Effector CD4-positive, alpha-beta T cell (primary cell): Measurements from ENCODE around the gene KRTAP10-11.
"Not testable (repeated sequence)": the region's sequence is repeated elsewhere in the genome, so short reads cannot be mapped to it uniquely, and the experiment has no call there.

Source experiments
- DNase-seq: peaks from one replicate; pipeline ENCODE4 v3.0.0-alpha.2; 2020

KRTAP10-11 gene

DNA sequence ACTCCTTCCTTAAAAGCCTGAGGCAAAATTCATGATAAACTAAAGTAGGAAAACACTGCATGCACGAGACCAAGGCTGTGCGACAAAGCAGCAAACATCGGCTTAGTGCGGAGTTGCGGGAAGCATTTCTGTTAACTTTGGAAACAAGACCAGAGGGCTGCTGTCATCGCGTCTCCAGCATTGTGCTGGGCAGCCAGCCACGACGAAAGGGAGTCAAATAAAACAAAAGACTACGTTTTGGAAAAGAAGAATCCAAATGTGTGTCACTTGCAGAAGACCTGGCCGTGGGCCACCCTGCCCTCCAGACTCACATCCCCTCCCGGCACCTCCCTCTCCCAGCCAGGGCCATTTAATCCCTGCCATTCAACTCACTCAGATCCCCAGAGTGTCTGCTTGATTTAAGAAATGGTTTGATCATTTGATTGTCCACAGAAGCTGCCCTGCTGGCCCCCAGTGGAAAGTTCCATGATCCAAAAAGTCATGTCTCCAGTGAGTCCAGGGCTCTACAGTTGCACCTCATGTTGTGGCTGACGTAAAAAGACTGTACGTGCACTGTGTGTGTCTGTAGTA lies 2.4 kb upstream of the KRTAP10-11 start:
- DNase-seq: no peak

DNA sequence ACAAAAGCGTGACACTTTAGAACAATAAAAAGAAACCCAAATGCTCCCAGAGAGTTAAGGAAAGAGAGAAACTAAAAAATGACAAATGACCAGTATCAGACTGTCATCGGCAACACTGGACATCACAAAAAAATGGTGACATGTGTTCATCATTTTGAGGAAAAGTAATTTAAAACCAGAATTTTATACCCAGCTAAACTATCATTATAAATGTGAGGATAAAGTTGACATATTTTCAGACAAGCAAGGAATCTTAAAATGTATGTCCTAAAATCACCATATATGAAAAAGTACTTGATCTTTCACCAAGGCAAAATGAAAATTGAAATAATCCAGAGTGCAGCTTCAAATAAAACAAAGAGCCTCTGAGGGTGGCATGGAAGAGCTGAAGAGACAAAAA lies 1.3 kb upstream of the KRTAP10-11 start:
- DNase-seq: no peak

- no peak for DNase-seq
Observed at GRCh38 chr21:44647222-44647552, 973 bp downstream of the KRTAP10-11 start.

DNA sequence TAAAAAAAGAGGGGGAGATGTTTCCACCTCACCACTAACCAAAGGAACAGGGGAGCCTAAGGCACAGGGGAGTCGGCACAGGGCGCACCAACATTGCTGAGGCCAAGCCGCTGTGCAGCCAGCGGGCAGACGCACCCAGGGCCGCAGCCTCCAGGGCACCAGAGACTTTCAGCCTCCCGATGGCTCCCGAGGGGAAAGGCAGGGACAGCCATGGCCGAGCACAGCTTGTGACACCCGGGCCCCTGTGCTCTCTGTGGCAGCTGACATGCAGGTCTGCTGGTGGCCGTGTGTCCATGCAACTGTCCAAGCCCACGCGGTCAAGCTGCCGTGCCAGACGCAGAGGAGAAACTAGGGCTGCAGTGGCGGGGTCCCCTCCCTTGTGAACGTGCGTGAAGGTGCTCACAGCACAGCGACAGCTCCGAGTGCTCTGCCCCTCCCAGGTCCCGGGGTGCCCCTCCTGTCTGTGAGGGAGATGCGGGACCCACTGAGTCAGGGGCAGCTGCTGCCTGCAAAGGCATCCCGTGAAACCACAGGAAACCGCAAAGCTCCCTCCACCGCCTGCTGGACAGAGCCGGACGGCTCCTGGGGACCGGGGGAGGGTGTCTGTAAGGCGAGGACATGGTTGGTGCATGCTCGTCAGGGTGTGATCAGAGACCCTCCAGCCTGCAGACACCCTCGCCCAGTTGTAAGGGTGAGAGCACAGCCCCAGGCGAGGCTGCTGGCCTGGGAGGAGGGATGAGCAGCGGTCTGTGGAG lies 2.5 kb downstream of the KRTAP10-11 start:
- DNase-seq: no peak

- DNase-seq: no peak
Observed at GRCh38 chr21:44649521-44650100, 3.4 kb downstream of the KRTAP10-11 start.

DNA sequence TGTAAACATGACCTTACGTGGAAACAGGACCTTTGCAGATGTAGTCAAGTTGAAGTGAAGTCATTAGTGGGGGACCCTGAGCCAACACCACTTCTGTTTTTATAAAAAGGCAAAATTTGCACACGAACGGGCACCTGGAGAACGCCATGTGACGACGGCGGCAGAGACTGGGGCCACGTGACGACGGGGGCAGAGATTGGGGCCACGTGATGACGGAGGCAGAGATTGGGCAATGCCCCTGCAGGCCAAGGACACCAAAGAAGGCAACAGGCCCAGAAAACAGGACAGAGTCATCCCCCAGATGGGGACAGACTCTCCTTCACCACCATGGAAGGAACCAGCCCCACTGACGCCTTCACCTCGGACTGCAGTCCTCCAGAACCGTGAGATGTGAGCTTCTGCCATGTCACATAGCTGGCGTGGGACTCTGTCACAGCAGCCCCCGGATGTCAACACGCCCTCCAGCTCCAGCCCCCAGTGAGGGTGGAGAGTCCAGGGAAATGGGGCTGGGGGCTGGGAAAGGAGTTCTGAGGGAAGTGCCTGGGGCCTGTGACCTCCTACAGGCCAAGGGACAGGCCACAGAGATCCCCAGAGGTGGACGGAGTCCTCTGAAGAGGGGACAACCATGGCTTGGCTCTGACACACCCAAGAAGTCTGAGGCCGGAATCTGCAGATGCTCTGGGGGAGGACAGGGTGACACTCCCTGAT lies 4.2 kb downstream of the KRTAP10-11 start:
- DNase-seq: no peak

GRCh38 chr21:44650973-44651675 lies 4.9 kb downstream of the KRTAP10-11 start:
- no peak for DNase-seq

DNA sequence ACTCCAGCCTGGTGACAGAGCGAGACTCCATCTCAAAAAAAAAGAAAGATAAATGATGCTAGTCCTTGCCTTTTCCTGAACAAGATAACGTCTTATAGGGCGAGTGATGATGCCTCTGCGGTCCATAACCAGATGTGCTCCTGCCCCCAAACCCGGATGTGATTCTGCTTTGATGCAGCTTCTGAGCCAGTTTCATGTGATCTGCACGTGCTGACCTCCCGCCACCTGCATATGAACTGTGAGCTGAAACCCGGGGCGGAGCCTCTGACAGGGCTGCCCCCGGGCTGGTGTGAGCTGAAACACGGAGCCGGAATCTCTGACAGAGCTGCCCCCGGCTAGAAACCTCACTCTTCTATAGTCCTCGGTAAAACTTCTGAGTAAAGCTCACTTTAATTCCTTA lies 6.9 kb downstream of the KRTAP10-11 start:
- no peak for DNase-seq

GRCh38 chr21:44653656-44654575 lies 7.7 kb downstream of the KRTAP10-11 start:
- peak; percentile 56 for DNase-seq

- DNase-seq: no peak
Observed at GRCh38 chr21:44654576-44655175, 8.5 kb downstream of the KRTAP10-11 start, which contains the start of gene KRTAP12-4. Gene KRTAP12-4 (minus strand): TSS chr21:44654659. CDS start chr21:44654614, 45 bp downstream.

- DNase-seq: no peak
Observed at GRCh38 chr21:44656868-44657267, 10.7 kb downstream of the KRTAP10-11 start.

DNA sequence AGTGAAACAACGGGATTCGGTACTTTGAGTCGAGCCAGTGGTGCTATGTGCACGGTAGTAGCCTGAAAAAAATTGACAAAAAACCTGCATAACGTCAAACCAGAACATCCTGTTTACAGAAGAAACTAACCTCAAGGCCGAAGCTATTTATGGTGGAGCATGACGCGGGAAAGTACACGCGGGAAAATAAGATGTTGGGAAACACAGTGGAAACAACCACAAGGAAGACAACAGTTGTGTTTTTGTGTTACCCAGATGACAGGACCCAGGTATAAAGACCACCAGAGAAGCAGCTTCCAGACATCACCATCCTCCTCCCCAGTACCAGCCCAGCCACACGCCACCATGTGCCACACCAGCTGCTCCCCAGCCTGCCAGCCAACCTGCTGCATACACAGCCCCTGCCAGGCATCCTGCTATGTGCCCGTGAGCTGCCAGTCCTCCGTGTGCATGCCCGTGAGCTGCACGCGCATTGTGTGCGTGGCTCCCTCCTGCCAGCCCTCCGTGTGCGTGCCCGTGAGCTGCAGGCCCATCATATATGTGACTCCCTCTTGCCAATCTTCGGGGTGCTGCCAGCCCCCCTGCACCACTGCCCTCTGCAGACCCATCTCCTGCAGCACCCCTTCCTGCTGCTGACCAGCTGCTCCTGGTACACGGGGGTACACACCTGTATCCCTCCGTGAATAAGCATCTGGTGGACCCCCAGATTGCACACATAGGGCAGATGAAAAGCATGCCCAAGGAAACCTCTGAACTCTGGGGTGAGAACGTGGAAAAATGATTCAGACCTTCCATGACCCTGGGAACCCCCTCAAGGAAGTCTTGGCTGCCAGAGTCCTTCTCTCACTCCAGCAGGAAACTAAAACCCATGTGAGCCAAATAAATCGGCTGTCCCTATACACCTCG lies 11.7 kb downstream of the KRTAP10-11 start, which contains the start of gene KRTAP12-3:
Gene KRTAP12-3, plus strand, starts transcription at position 298 of the 906 bp plus-strand sequence. Its CDS starts 48 bp downstream, at position 346.
- peak; percentile 42 for DNase-seq

DNA sequence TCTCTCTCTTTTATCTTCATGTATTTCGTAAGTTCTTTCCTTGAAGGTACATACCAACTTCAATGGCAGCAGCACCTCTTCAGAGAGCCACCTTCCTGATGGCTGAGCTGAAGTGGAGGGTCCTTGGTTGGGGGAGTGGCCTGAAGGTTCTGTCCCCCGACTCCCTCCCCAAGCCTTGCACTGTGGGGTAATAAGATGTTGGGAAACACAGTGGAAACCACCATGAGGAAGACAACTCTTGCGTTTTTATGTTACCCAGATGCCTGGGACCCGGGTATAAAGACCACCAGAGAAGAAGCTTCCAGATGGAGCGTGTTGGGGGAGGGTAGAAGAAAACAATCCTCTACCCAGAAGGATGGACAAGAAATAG lies 12.3 kb downstream of the KRTAP10-11 start:
- no peak for DNase-seq

DNA sequence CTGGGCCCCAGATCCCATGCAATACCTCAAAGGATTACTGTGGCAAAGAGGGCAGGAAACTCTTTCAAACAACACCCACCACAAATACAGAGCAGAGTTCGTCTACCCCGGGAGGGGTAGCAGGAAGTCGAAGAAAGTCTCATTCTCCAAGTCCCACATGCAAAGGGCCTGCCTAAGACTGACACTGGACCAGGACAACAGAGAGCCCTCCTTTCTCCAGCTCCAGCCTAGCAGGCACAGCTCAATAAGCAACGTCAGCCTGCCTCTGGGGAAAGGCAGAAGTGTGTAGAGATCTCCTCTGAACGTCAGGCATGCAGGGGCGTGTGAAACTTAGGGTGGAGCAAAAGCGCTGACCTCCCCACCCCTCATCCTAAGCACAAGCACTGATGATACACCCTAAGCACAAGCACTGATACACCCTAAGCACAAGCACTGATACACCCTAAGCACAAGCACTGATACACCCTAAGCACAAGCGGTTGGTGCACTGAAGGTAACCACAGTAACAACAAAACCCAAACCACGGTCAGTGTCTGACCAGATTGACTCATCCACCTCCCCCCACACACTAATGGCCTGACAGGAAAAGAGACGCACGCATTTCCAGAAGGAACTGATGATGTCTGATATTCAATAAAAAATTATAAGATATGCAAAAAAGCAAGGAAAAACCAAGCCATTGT lies 12.8 kb downstream of the KRTAP10-11 start:
- DNase-seq: no peak

- DNase-seq: not testable (repeated sequence)
Observed at GRCh38 chr21:44661567-44661966, 15.4 kb downstream of the KRTAP10-11 start.

DNA sequence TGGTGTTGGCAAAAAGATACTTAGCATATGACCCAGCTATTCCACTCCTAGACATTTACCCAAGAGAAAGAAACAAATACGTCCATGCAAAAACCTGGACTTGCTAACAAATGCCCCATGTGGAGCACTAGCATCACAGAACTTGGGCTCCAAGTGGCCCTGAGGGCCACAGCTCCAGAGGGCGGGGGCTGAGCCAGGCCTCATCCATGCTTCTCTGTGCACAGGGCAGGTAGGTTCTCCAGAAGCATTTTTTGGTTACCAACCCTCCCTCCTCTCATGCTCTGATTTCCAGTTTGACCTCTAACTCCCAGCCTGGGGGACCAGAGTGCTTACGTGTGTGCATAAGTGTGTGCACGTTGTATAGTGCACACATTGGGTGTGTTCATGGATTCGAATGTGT lies 18.5 kb downstream of the KRTAP10-11 start:
- no peak for DNase-seq

DNA sequence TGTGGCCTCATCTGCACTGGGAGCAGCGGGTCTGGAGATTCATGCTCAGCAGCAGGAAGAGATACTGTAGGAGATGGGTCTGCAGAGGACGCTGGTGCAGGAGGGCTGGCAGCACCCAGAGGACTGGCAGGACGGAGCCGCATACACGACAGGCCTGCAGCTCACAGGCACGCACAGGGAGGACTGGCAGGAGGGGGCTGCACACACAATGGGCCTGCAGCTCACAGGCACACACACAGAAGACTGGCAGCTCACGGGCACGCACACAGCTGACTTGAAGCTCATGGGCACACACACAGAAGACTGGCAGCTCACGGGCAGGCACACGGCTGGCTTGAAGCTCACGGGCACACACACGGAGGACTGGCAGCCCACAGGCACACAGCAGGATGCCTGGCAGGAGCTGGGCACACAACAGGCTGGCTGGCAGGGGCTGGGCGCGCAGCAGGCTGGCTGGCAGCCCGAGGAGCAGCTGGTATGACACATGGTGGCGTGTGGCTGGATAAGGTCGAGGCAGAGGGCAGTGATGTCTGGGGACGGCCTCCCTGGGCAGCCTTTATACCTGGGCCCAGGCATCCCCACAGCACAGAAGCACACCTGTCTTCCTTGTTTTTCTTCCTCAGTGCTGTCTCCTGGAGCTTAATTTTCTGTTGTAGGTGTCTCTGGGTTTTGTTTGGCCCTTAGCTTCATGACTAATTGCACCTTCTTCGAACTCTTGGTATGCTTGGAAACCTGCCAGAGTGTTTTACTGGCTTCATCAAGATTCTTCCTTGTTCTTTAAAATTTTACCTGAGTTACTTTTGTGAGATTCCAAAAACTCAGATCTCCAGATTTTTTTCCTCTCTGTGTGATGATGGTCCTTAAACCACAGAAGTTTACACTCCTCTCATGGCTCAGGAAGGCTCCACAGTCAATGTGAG lies 20.4 kb downstream of the KRTAP10-11 start, which contains the start of gene KRTAP12-2:
Gene KRTAP12-2, minus strand, starts transcription at position 527 of the 920 bp plus-strand sequence. Its CDS starts 41 bp downstream, at position 486.
- DNase-seq: no peak

DNA sequence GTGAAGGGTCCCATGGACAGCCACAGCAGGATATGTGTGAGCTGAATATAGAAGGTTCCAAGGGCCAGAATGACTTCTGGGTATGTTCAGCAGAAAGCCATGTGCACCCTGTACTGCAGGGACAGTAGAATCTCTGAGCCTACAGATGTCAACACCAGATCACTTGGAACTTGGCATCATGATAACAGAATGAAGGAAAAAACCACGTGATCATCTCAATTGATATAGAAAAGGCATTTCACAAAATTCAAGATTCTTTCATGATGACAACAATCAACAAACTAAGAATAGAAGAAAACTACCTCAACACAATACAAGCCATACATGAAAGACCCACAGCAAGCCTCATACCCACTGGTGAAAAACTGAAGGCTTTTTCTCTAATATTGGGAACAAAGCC lies 21.4 kb downstream of the KRTAP10-11 start:
- no peak for DNase-seq
